KMS-11 (cell line): ENCODE results near the gene SLC25A48.

ENCODE experiments used
- H2AFZ ChIP-seq: fragments of 200-600 bp; sonication (generic); 2 replicates; pipeline ENCODE4 v1.6.1; 2016; ENCODE audit warnings: antibody characterized with exemption, mixed run types, low read depth
- H3K27ac ChIP-seq: fragments of 200-600 bp; sonication (generic); 2 replicates; pipeline ENCODE4 v1.6.1; 2016; ENCODE audit warnings: mild to moderate bottlenecking, mixed run types
- H3K27me3 ChIP-seq: fragments of 200-600 bp; sonication (generic); 2 replicates; pipeline ENCODE4 v1.6.1; 2017; ENCODE audit warnings: mild to moderate bottlenecking, low read depth, mixed run types, moderate library complexity; ENCODE audit not compliant: insufficient read depth
- H3K36me3 ChIP-seq: fragments of 200-600 bp; sonication (generic); 2 replicates; pipeline ENCODE4 v1.6.1; 2017; ENCODE audit warnings: mild to moderate bottlenecking, mixed run types; ENCODE audit not compliant: insufficient read depth
- H3K4me1 ChIP-seq: fragments of 200-600 bp; sonication (generic); 2 replicates; pipeline ENCODE4 v1.6.1; 2016; ENCODE audit warnings: mild to moderate bottlenecking, low read depth, mixed run types; ENCODE audit not compliant: poor library complexity, severe bottlenecking
- H3K4me2 ChIP-seq: fragments of 200-600 bp; sonication (generic); 2 replicates; pipeline ENCODE4 v1.7.0; 2016; ENCODE audit warnings: mild to moderate bottlenecking, mixed run types
- H3K4me3 ChIP-seq: fragments of 200-600 bp; sonication (generic); IDR thresholded peaks from 2 replicates; pipeline ENCODE4 v1.6.1; 2017; ENCODE audit warnings: low read depth, low read length, mixed read lengths; ENCODE audit not compliant: insufficient read depth
- H3K79me2 ChIP-seq: fragments of 200-600 bp; sonication (generic); 2 replicates; pipeline ENCODE4 v1.6.1; 2016; ENCODE audit warnings: low read depth, mixed run types; ENCODE audit not compliant: insufficient read depth
- H3K9ac ChIP-seq: fragments of 200-600 bp; sonication (generic); 2 replicates; pipeline ENCODE4 v1.6.1; 2016; ENCODE audit warnings: mild to moderate bottlenecking, mixed run types
- H4K20me1 ChIP-seq: fragments of 200-600 bp; sonication (generic); 2 replicates; pipeline ENCODE4 v1.6.1; 2016; ENCODE audit warnings: mild to moderate bottlenecking, mixed run types; ENCODE audit not compliant: insufficient read depth
- TF ChIP-seq, protein P1 (sequence below): fragments of 200-600 bp; sonication (generic); conservative IDR thresholded peaks from 2 replicates; pipeline ENCODE4 v1.6.1; 2017; ENCODE audit warnings: low read depth, mild to moderate bottlenecking, antibody characterized with exemption, low read length, moderate library complexity, mixed read lengths

Gene SLC25A48

DNA sequence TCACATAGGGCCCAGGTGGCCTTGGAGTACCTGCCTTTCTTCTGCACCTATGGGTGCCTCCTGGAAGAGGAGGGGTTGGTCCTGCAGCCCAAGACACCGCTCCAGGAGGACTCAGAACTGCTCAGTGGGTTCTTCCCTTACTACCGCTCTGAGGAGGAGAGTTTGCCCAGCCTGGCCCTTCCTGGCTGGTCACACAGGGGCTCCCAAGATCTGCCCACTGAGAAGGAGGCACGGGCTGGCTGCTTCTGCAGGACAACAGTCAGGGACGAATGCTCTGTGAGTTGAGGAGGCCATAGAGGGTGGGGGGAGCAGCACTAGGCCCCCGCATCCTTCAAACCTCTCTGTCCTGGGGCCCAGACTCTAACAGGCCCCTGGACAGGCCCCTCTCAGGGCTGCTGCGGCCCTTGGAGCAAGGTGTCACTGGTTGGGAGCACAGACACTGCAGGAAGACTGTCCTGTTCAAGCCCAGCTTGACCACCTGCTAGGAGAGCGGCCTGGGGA lies 9.9 kb upstream of the SLC25A48 start:
- Histone ChIP-seq H3K27ac (no peak overlapping the region), H3K27me3 (no peaks in the 10 kb centered on the region), H4K20me1 (no peaks in the 10 kb centered on the region), H2AFZ (no peak overlapping the region), H3K4me2 (no peak overlapping the region), H3K36me3 (no peaks in the 10 kb centered on the region), H3K9ac (no peak overlapping the region), H3K4me3 (no peak overlapping the region), H3K4me1 (no peaks in the 10 kb centered on the region), H3K79me2 (no peaks in the 10 kb centered on the region)
- TF ChIP-seq, protein P1, sequence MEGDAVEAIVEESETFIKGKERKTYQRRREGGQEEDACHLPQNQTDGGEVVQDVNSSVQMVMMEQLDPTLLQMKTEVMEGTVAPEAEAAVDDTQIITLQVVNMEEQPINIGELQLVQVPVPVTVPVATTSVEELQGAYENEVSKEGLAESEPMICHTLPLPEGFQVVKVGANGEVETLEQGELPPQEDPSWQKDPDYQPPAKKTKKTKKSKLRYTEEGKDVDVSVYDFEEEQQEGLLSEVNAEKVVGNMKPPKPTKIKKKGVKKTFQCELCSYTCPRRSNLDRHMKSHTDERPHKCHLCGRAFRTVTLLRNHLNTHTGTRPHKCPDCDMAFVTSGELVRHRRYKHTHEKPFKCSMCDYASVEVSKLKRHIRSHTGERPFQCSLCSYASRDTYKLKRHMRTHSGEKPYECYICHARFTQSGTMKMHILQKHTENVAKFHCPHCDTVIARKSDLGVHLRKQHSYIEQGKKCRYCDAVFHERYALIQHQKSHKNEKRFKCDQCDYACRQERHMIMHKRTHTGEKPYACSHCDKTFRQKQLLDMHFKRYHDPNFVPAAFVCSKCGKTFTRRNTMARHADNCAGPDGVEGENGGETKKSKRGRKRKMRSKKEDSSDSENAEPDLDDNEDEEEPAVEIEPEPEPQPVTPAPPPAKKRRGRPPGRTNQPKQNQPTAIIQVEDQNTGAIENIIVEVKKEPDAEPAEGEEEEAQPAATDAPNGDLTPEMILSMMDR: no peak

DNA sequence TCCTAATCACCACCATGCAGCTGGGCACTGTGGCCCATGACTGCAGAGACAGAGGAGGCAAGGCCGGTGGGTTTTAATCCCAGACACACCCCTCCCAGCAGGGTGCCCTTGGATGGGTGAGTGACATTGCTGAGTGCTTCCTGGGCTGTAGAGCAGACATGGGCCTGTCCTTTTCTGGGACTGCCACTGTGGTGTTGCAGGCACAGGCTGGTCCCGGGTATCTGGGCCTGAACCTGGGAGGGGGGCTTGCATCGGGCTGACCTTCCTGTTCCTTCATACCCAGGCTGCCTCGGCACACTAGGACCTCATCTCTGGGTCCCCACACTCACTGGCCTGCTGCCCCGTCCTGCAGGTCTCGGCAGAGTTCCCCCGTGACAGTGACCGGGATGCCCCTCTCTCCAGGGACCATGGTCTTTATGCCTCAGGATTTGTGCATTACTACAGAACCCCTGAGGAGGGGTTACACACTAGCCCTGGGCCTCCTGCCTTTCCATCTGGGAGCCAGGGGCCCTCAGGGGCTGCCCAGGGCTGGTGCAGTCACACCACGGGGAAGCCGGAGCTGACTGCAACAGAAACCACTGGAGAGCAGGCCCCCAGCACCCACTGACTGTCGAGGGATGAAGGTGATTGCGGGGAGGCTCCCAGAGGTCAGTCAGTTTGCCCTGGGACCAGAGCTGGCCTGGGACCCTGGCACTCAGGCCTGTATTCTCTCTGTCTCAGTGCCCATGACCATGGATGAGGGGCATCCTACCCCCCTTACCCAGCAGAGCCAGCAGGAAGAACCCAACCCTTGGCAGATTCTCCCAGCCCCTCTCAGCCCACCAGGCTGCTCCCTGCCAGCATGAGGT lies 8.9 kb upstream of the SLC25A48 start:
- no peaks in the 10 kb centered on the region for H4K20me1 ChIP-seq
- TF ChIP-seq, protein P1: no peak

DNA sequence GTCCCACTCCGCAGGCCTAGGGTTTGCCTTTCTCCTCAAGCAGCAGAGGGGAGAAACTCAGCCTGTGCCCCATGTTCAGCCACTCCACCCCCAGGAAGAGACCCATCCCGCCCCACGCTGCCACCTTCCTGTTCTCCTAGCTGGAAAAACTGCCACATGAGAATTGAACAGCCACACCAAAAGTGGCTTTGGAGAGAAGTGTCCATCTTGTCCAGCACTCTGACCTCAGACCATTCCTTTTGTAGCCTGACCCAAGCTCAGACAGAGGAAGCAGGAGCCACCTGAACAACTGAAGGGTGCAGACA lies 8.3 kb upstream of the SLC25A48 start:
- H3K27me3 ChIP-seq: no peaks in the 10 kb centered on the region
- no peak overlapping the region for H3K4me2 ChIP-seq
- TF ChIP-seq, protein P1: no peak
- H3K36me3 ChIP-seq: no peaks in the 10 kb centered on the region
- H4K20me1 ChIP-seq: no peaks in the 10 kb centered on the region
- H2AFZ ChIP-seq: no peak overlapping the region
- no peak overlapping the region for H3K27ac ChIP-seq
- H3K4me3 ChIP-seq: no peak overlapping the region
- no peaks in the 10 kb centered on the region for H3K79me2 ChIP-seq
- peaks cover 4% of the 10 kb centered on the region for H3K4me1 ChIP-seq
- H3K9ac ChIP-seq: no peak overlapping the region

More for the DNA sequence above, 8.9 kb upstream of the SLC25A48 start:
- H3K79me2 ChIP-seq: no peaks in the 10 kb centered on the region
- no peak overlapping the region for H3K4me3 ChIP-seq
- H3K4me2 ChIP-seq: no peak overlapping the region
- no peak overlapping the region for H2AFZ ChIP-seq
- H3K27me3 ChIP-seq: no peaks in the 10 kb centered on the region
- H3K9ac ChIP-seq: no peak overlapping the region
- H3K4me1 ChIP-seq: peaks cover 4% of the 10 kb centered on the region
- no peak overlapping the region for H3K27ac ChIP-seq
- H3K36me3 ChIP-seq: no peaks in the 10 kb centered on the region

DNA sequence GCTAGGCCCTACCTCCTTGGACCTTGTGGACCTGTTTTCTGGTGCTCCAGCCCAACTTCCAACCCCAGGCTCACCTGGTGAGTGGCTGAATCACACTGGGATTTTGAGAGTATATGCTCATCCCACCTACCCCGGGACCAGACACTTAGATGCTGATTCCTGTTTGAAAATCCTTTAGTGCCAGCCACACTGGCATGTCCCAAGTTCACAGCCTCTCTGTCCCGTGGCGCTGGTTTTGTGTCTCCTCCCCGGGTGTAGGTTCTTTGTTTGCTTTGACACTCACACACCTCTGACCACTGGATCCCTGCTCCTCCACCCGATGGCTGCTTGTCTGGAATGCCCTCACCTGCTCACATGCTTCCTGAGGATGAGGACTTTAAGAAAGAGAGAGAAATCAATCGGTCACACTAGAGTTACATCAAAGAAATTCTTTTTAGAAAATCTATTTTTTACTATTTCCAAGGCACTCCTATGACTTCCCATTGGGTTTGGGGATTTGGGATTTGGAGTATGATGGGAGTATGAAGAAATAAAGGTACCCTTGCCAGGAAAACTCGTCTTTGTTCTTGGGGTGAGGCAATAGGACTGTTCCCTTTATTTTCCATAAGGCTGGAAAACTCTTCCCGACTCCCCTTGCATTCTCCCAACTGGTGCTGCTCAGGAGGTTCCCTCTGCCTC lies 7.3 kb upstream of the SLC25A48 start:
- peaks cover 4% of the 10 kb centered on the region for H3K4me1 ChIP-seq
- H3K27ac ChIP-seq: no peak overlapping the region
- no peaks in the 10 kb centered on the region for H3K79me2 ChIP-seq
- no peak overlapping the region for H2AFZ ChIP-seq
- no peaks in the 10 kb centered on the region for H3K36me3 ChIP-seq
- no peak overlapping the region for H3K4me2 ChIP-seq
- no peak overlapping the region for H3K9ac ChIP-seq
- no peak overlapping the region for H3K4me3 ChIP-seq
- H3K27me3 ChIP-seq: no peaks in the 10 kb centered on the region
- H4K20me1 ChIP-seq: no peaks in the 10 kb centered on the region
- TF ChIP-seq, protein P1: no peak
